Mucosa of gallbladder (tissue), 1 donor: ENCODE results near the gene RFC5. TPM values are rescaled to one million over a fixed set of nuclear protein-coding genes. Genes with fewer than 3 reads are reported as not detected.
"Not testable (repeated sequence)": the region's sequence is repeated elsewhere in the genome, so short reads cannot be mapped to it uniquely, and the experiment has no call there.

ENCODE experiments used
- DNase-seq: peaks from one replicate; pipeline ENCODE4 v3.0.0-alpha.2; 2020; ENCODE audit warnings: low spot score
- total RNA-seq: library from RNA; stranded (reverse); gene quantifications from one replicate; pipeline ENCODE4 v1.2.1, GENCODE V29; 2021
- donor health status: DM: no; HTN: no; CAD: no.

Gene RFC5
- total RNA-seq, 1 donor from 2014 or later: 13.4 TPM

DNA sequence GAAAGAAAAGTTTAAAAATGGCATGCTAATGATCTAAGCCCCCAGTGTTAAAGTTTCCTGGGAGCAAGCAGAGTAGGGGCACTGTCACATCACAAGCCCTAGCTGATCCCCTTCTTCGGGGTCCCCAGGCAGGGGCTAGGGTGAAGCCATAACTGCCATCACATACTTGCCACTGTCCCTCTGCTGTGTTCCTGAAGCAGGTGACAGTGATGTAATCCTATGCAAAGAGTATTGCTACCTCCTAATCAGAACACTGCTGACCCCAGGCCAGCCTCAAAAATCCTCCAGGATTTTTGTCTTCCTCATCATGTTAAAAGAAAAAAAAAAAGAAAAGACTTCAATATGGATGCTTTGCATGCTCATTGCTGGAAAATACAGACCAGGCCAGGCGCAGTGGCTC is 1.2 kb upstream of the RFC5 start:
- no peak for DNase-seq

DNA sequence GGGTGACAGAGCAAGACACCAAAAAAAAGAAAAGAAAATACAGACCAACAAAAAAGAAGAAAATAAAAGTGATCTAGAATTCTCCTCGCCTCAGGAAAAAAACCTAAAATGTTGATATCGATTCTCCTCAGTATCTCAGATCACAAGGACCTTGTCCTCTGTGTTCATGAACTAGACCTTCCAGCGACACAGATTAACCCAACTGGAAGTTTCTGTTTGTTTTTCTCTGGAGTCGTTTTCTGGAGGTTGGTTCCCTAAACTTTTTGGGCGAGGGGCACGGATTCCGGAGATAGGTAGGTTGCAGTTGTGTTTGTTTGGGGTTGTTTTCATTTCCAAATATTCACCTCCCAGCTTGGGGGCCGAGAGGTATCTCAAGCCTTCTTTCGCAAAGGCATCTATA is 559 bp upstream of the RFC5 start:
- DNase-seq: peak; percentile 11

DNA sequence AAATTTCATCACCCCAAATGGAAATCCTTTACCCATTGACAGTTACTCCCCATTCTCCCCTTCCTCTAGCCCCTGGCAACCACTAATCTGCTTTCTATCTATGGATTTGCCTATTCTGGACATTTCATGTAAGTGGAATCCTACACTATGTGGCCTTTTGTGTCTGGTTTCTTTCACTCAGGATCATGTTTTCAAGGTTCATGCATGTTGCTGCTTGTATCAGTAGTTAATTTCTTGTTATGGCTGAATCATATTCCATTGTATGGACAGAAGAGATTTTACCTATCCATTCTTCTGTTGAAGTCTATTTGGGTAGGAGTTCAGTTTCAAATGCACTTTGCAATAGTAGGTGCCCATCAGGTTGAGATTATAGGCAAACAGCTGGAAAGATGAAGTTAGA is 1.4 kb downstream of the RFC5 start:
- DNase-seq: no peak

DNA sequence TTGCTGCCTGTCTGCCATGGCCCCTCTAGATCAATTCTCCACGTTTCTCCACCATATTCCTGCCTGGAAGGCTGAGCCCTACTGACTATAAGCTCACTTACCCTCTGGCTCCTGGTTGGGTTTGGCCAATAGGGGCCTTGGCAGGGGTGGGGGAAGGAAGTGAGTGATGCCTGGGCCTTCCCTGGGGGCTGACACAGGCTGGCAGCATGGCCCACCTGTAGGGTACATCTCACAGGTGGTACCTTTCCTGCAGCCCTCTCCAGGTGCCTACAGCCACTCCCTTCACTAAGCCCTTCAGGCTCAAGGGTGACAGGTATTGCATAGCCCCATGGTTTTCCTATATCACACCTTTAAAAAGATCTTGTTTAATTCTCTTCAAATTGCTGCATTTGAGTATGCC is 3.5 kb downstream of the RFC5 start:
- DNase-seq: no peak

DNA sequence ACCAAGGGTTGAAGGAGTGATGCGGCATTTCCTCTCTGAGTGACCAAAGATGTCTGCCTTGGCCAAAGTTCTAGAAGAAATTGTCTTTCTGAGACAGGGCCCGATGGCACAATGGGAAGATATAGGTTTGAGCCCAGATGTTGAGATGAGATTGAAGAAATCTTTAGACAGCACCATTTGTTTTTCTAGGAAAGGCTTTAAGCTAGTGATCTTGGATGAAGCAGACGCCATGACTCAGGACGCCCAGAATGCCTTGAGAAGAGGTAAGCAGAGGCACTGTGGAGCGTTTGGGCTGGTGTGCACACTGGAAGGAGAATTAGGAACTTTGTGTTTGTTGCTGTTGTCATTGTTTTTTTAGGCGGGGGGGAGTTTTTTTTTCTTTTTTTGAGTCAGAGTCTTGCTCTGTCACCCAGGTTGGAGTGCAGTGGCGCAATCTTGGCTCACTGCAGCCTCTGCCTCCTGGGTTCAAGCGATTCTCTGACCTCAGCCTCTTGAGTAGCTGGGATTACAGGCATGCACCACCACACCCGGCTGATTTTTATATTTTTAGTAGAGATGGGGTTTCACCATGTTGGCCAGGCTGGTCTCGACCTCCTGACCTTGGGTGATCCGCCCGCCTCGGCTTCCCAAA is 5.7 kb downstream of the RFC5 start:
- not testable (repeated sequence) for DNase-seq

DNA sequence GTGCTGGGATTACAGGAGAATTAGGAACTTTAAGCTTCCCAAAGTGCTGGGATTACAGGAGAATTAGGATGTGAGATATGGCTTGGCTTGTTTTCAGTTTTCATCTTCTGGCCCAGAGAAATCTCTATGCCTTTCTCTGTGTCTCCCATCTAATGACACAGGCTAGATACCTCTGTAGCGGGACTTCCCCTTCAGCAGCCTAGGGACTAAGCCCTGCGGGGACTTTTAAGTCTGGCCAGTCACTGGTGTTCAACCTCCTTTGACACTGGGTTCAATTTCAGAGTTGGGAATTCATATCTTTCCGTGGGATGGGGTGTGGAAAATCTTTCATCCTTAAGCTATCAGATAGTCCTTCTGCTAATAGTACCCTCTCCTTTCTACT is 6.2 kb downstream of the RFC5 start:
- no peak for DNase-seq

DNA sequence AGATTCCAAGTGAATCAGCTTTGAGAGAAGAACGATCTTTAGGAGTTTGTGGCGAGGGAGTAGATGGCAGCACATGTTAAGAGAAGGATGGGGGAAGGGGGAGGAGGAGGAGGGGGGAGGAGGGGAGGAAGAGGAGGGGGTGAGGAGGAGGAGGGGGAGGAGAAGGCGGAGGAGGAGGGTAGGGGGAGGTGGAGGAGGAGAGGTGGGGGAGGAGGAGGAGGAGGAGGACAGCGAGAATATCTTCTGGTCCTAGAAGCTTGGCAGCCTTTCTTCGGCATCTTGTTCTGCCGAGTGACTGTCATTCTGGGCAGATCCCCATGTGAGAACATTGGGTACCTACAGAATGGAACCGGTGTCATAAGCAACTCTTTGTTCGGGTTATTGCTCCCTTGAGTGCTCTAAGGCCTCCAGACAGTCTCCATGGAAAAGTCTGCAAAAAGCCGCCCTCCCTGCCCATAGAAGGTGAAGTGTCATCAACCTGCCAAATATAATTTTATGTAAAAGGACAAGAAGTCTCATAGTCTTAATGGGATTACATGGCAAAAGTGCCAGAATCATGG is 6.9 kb downstream of the RFC5 start:
- no peak for DNase-seq

DNA sequence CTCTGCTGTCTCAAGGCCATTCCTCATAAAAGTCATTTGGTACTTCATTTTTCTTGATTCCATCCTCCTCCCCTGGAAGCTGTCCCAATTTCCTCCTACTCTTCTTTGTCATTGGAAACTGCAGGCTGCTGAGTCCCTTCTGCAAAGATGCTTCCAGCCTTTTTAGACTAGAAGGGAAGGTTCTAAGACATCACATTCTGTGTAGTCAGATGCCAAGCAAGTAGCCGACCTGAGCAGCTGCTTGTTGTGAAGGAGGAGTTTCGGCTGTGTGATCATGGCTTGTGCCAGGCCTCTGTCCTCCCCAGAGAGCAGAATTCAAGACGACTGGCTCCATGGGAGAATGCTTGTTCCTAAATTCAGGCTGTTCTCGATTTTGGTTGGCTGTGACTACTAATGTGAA is 8.7 kb downstream of the RFC5 start:
- no peak for DNase-seq

DNA sequence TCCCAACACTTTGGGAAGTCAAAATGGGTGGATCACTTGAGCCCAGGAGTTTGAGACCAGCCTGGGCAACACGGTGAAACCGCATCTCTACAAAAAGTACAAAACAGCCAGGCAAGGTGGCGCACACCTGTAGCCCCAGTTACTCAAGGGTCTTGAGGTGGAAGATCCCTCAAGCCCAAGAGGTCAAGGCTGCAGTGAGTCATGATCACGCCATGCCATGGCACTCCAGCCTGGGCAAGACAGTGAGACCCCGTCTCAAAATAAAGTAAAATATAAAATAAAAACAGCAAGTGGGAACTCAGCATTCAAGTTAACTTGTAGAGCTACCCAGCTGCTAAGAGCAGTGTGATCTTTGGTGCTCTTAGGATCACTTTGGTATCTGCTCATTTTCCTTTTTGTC is 12.7 kb downstream of the RFC5 start:
- DNase-seq: no peak

DNA sequence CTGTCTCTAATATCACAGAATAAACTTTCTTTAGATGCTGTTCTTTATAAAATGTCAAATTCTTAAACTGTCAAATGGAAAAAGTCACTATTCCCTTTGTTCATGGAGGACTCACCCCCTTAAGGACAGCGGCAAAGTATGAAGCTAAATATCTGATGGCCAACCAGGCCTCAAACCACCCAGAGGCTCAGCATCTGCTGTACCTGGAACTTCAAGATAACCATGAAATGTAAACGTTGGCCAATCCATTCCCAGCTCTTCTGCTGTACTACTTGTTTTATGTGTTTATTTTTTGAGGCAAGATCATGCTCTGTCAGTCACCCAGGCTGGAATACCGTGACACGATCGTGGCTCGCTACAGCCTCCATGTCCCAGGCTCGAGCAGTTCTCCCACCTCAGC is 15.7 kb downstream of the RFC5 start:
- no peak for DNase-seq

DNA sequence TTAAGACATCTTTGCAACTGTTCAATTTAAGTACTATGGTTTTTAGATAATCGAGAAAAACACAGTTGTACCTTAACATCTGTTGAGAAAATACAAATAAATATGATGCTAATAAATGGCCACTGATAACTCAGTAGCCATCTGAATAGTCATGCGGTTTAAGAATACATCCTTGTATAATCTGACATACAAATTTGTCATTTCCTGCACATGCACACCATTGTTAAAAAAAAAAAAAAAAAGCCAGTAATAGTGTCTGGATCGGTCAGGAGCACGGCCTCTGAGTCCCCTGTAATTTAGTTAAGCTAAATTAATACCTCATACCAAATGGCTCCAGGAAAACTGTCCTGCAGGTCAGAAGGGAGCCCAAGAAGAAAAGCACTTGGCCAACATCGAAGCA is 16.8 kb downstream of the RFC5 start:
- no peak for DNase-seq

DNA sequence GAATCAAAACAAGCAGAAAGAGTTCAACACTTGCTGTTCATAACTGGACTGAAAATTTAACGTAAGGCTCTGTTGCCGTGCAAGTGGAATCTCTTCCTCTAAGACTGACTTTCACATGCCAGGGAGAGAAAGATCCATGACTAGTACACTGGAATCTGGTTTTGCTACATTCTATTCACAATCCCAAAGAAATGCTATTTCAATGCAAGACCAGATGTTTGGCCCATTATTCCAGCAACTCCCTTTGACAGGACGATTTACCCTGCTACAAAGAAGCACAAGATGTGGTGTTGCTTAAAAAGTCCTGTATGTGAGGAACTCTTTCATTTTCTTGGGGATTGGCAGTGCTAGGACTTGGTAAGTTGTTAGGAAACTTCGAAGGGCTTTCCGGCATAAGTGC is 17.4 kb downstream of the RFC5 start:
- no peak for DNase-seq

DNA sequence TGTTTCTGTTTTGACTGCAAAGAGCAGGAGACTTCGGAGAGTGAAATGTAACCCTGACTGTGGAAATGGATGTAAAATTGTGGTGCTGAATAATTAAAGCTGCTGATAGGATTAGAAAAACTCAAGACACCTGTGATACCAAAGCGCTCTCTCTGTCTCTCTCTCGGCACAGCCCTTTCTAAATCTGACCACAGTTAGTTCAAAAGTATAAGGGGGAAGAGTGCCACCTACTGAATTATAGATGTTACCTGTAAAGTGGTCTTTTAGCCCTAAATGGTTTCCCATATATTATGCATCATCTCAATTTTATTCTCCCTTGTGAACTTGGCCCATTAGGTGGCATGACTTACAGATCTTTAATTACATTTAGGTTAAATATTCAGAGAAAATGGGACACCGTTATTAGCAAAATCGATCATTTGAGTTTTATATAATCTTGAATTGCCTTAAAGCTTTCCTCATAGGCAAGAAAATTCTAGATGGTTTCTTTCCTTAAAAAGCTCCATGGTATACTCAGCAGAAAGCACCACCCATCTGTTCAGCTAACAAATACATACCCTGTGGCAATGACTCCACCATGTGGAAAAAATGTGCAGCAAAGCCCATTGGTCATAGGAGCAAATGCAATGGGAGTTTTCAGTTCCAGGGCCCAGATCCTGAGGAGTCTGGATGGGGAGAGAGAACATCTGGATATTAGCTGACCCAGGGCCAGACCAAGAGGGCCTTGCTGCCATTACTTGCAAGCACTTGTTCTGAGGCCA is 18.1 kb downstream of the RFC5 start:
- peak; percentile 35 for DNase-seq

DNA sequence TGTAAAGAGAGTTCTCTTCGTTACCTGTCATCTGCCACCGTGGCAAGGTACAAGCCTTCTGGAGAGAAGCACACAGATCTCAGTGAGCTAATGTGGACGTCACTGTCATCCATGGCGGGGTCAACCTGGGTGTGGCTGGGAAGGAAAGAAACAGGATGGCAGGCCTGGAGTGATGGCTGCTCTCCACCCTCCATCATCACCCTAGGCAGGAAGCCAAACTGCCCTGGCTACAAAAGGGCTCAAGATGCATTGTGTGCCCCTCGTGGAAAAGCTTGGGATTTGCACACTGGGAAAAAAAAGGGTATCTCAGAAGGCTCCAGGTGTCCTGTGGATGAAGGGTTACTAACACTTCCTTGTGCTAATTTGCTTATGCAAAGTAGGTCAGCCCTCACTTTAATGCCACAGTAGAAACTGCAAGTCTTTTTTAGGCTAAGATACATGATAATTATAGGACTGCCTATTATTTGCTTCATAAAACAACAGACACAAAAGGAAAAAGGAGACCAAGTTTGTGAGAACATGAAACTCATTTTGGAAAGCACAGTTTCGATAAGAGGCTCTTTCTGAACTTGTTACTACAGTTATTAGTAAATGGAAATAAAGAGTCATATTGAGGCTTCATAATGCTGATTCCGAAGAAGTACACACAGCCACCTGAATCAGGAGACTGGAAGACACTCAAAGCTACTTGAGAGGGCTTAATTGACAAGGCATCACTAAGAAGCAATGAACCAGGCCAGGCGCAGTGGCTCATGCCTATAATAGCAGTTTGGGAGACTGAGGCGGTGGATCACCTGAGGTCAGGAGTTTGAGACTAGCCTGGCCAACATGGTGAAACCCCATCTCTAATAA is 18.9 kb downstream of the RFC5 start:
- no peak for DNase-seq

DNA sequence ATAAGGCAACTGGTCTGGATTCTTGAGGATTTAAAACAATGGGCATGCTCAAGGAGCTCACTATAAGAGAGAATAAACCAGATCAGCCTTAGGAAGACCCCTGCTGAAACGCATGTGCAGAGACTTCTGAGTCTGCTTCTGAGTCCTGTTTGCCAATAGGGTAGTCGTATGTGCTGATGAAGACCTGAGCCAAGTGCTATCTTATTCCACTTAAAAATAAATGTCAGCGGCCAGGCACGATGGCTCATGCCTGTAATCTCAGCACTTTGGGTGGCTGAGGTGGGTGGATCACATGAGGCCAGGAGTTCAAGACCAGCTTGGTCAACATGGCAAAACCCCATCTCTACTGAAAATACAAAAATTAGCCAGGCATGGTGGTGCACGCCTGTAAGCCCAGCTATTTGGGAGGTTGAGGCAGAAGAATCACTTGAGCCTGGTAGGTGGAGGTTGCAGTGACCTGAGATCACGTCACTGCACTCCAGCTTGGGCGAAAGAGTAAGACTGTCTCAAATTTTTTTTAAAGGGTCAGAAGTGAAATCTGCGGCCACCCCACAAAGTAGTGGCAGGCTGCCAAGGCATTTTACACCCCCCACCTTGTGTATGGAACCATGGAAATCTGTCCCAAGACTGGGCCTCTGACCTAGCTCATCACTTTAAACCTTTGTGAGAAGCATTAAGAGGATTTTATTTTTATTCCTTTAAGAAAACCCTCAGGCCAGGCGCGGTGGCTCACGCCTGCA is 20.3 kb downstream of the RFC5 start:
- no peak for DNase-seq

DNA sequence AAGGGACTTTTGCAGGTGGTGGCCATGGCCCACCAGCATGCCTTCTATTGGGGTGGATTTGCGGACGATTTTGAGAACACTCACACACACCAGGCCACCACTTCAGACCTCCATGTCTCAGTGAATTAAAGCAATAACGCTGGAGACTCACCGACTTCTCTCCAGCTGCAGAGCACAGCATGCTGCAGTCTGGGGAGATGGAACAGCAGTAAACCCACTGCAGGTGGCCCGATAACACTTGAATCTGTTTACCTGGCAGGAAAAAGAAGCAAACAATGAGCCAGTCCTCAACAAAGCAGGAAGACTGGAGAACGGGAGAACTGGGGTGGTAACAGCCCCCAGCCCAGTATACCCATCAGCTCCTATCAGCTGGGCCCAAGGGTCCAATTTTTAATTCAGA is 21.6 kb downstream of the RFC5 start:
- DNase-seq: no peak

DNA sequence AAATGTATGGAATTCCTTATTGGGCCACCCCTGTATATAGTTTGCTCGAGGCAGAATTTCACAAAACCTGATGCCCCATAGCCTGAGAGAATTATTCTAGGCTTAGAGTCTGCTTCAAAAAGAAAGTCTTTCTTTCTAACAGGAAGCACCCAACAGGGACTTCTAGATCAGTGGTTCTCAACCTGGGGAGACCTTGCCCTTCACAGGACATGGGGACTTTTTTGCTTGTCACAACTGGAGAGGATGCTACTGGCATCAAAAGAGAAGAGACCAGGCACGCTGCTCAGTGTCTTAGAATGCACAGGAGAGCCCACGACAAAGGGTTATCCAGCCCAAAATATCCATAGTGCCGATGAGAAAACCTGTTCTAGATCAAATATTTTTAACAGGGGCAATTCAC is 25.6 kb downstream of the RFC5 start:
- DNase-seq: no peak

DNA sequence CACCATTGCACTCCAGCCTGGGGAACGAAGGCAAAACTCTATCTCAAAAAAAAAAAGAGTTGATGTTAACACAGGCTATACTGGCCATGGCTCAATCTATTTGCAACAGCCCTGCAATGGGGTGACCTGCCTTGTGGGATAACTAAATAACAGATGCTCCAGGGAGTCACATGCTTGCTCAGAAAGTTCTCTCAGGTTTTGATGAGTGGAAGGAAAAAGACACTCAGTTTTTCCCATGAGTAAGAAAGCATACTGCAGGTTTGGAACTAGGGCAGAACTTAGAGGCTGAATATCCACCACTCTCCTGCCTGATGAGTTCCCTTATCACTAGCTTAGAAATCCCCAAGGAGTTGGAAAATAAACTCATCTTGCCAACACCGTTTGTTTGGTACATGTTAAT is 27.6 kb downstream of the RFC5 start:
- DNase-seq: no peak

DNA sequence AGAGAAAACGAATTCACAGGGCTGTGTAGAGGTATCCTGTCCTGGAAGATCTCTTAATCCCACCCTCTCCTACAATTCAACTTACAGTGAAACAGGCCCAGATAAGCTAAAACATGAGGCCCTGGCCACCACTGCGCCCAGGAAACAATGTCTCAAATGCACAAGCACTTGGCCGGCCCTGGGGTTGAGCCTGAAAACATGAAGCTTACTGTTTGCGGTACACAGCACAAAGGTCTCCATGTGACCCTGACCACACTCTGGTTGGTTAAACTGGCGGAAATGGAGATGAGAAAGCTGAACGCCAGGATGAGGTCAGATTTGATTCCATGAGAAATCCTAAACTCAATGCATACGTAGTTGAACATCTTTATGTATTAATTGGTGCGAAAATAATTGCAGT is 28.1 kb downstream of the RFC5 start:
- DNase-seq: no peak

DNA sequence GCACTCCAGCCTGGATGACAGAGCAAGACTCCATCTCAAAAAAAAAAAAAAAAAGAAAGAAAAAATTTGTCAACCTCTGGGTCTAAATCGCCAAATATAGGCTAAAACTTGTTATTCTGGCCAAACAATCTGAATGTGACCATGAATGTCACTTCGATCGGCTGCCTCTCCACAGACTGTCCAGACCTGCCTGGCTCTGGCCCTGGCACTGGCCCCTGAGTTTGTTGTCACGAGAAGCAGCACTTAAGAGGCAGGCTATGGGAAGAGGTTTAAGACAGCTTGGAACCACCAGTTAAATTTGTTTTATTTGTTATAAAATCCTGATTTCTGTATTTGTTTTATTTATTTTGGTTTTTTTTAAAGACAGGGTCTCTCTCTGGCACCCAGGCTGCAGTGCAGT is 29.9 kb downstream of the RFC5 start:
- no peak for DNase-seq

DNA sequence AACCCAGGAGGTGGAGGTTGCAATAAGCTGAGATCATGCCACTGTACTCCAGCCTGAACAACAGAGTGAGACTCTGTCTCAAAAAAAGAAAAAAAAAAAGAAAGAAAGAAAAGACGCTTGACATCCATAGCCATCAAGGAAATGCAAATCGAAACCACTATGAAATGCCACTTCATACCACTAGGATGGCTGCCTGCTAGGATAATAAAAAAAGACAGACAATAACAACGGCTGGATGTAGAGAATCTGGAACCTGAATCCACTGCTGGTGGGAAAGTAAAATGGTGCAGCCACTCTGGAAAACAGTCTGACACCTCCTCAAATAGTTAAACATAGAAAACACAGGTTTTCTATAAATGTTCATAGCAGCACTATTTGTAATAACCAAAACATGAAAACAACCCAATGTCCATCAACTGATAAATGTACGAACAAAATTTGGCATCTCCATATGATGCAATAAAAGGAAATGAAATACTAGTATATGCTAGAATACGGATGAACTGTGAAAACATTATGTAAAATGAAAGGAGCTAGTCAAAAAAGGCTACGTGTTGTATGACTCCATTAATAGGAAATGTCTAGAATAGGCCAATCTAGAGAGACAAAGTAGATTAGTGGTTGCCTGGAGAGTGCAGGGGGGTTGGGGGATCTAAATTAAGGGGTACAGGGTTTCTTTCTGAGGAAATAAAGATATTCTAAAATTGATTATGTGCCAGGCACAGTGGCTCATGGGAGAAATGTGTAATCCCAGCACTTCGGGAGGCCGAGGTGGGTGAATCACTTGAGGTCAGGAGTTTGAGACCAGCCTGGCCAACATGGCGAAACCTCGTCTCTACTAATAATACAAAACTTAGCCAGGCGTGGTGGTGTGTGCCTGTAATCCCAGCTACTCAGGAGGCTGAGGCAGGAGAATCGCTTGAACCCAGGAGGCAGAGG is 34.7 kb downstream of the RFC5 start:
- no peak for DNase-seq
